Stimulated activated CD4-positive, alpha-beta T cell treated with anti-CD3 and anti-CD28 coated beads, Interleukin-12 subunit alpha, Interleukin-12 subunit beta, amount 100 ng/mL, for 48 hours (primary cell): Measurements from ENCODE around the gene ITIH2.
A peak's percentile ranks its signal among the peaks of the same experiment; 100 is the strongest.
"Not testable (repeated sequence)": the region's sequence is repeated elsewhere in the genome, so short reads cannot be mapped to it uniquely, and the experiment has no call there.

Experiments used
- DNase-seq, 3 donors: peaks; one replicate each; pipeline ENCODE4 v3.0.0-alpha.2; 2020; ENCODE audit warnings: low read depth in 2 of 3, low spot score in 1 of 3

ITIH2 gene

GRCh38 chr10:7703140-7703539 is at the start of gene ITIH2:
Gene ITIH2, plus strand, starts transcription at chr10:7703316. Its CDS starts 119 bp downstream, at chr10:7703435.
- DNase-seq, result no peak

GRCh38 chr10:7657079-7657478 is 46.0 kb upstream of the ITIH2 start:
- DNase-seq, result not testable (repeated sequence)

- no peak for DNase-seq
These were observed 45.6 kb upstream of the ITIH2 start for GRCh38 chr10:7657552-7657951.

GRCh38 chr10:7659560-7659959 is 43.6 kb upstream of the ITIH2 start:
- DNase-seq, result no peak

GRCh38 chr10:7662522-7662921 is 40.6 kb upstream of the ITIH2 start:
- no peak for DNase-seq

GRCh38 chr10:7664707-7665106 is 38.4 kb upstream of the ITIH2 start:
- no peak for DNase-seq

GRCh38 chr10:7665767-7666166 is 37.3 kb upstream of the ITIH2 start:
- no peak for DNase-seq

- no peak for DNase-seq
These were observed 36.7 kb upstream of the ITIH2 start, which contains the start of gene ITIH5 for GRCh38 chr10:7666253-7667023. Gene ITIH5, minus strand, starts transcription at chr10:7666966. Its CDS starts 74 bp downstream, at chr10:7666892.

- DNase-seq, result no peak
These were observed 35.6 kb upstream of the ITIH2 start for GRCh38 chr10:7667262-7668141.

- no peak for DNase-seq
These were observed 33.0 kb upstream of the ITIH2 start for GRCh38 chr10:7670157-7670556.

GRCh38 chr10:7672341-7673134 is 30.6 kb upstream of the ITIH2 start:
- DNase-seq, result no peak

GRCh38 chr10:7679256-7679655 is 23.9 kb upstream of the ITIH2 start:
- no peak for DNase-seq

GRCh38 chr10:7680078-7680477 is 23.0 kb upstream of the ITIH2 start:
- DNase-seq, result not testable (repeated sequence)

- DNase-seq, result no peak
These were observed 16.6 kb upstream of the ITIH2 start for GRCh38 chr10:7686351-7687171.

GRCh38 chr10:7687228-7687907 is 15.7 kb upstream of the ITIH2 start:
- DNase-seq, result peak; percentile 62 to 72 (median 71)

GRCh38 chr10:7689591-7689990 is 13.5 kb upstream of the ITIH2 start:
- DNase-seq, result no peak

- not testable (repeated sequence) for DNase-seq
These were observed 12.1 kb upstream of the ITIH2 start for GRCh38 chr10:7690885-7691597.

GRCh38 chr10:7692368-7692767 is 10.7 kb upstream of the ITIH2 start:
- not testable (repeated sequence) for DNase-seq

GRCh38 chr10:7693194-7693593 is 9.9 kb upstream of the ITIH2 start:
- not testable (repeated sequence) for DNase-seq
